Neural cell (in vitro differentiated cells): ENCODE data around the gene NTRK1. TPM values are rescaled to one million over a fixed set of nuclear protein-coding genes. Genes with fewer than 3 reads are reported as not detected.

Source experiments
- H2AFZ ChIP-seq: fragments of 200-600, 300-800 bp; sonication (generic), shearing (Covaris generic); 2 replicates; pipeline ENCODE4 v1.6.0; 2014; ENCODE audit warnings: low read depth, mild to moderate bottlenecking, antibody characterized with exemption, low read length, moderate library complexity
- H3F3A ChIP-seq: fragments of 200-600 bp; shearing (Covaris generic); 2 replicates; pipeline ENCODE4 v1.6.1; 2016; ENCODE audit warnings: mild to moderate bottlenecking, moderate library complexity, mixed read lengths, antibody characterized with exemption, low read length; ENCODE audit not compliant: insufficient read depth, poor library complexity, severe bottlenecking
- H3K27ac ChIP-seq: fragments of 200-600, 300-800 bp; sonication (generic), shearing (Covaris generic); 2 replicates; pipeline ENCODE4 v1.5.1; 2014; ENCODE audit warnings: mild to moderate bottlenecking, low read length, moderate library complexity
- H3K27me3 ChIP-seq: fragments of 300-800, 200-600 bp; sonication (generic), shearing (Covaris generic); 2 replicates; pipeline ENCODE4 v1.6.0; 2014; ENCODE audit warnings: mild to moderate bottlenecking, low read depth, low read length, moderate library complexity; ENCODE audit not compliant: insufficient read depth
- H3K36me3 ChIP-seq: fragments of 300-800, 200-600 bp; sonication (generic), shearing (Covaris generic); 2 replicates; pipeline ENCODE4 v1.5.1; 2014; ENCODE audit warnings: mild to moderate bottlenecking, antibody characterized with exemption, low read length, moderate library complexity; ENCODE audit not compliant: insufficient read depth
- H3K4me2 ChIP-seq: fragments of 300-800, 200-600 bp; sonication (generic), shearing (Covaris generic); 2 replicates; pipeline ENCODE4 v1.6.0; 2014; ENCODE audit warnings: mild to moderate bottlenecking, low read length
- H3K4me3 ChIP-seq: fragments of 300-800, 200-600 bp; sonication (generic), shearing (Covaris generic); 2 replicates; pipeline ENCODE4 v1.5.1; 2014; ENCODE audit warnings: mild to moderate bottlenecking, low read length, moderate library complexity
- H3K79me2 ChIP-seq: fragments of 200-600 bp; shearing (Covaris generic); replicated peaks from 2 replicates; pipeline ENCODE4 v1.6.0; 2014; ENCODE audit warnings: mild to moderate bottlenecking, low read length, moderate library complexity; ENCODE audit not compliant: insufficient read depth
- H3K9ac ChIP-seq: fragments of 300-800, 200-600 bp; sonication (generic), shearing (Covaris generic); 2 replicates; pipeline ENCODE4 v1.6.1; 2016; ENCODE audit warnings: mild to moderate bottlenecking, low read length, mixed read lengths
- H3K9me2 ChIP-seq: fragments of 200-600 bp; shearing (Covaris generic); 2 replicates; pipeline ENCODE4 v1.6.1; 2016; ENCODE audit warnings: mild to moderate bottlenecking, low read length, mixed read lengths; ENCODE audit not compliant: insufficient read depth
- H3K9me3 ChIP-seq: fragments of 200-600, 300-800 bp; sonication (generic), shearing (Covaris generic); 2 replicates; pipeline ENCODE4 v1.6.1; 2016; ENCODE audit warnings: mild to moderate bottlenecking, mixed run types, low read length, moderate library complexity, mixed read lengths
- H4K20me1 ChIP-seq: fragments of 200-600 bp; shearing (Covaris generic); 2 replicates; pipeline ENCODE4 v1.6.1; 2016; ENCODE audit warnings: mild to moderate bottlenecking, mixed run types; ENCODE audit not compliant: insufficient read depth
- CTCF ChIP-seq: fragments of 450-650 bp; IDR thresholded peaks from 2 replicates; pipeline ENCODE4 v1.5.1; 2014; ENCODE audit warnings: antibody characterized with exemption, mild to moderate bottlenecking, moderate library complexity; ENCODE audit not compliant: poor library complexity, severe bottlenecking
- EP300 ChIP-seq: fragments of 450-650 bp; conservative IDR thresholded peaks from 2 replicates; pipeline ENCODE4 v1.6.1; 2014; ENCODE audit warnings: antibody characterized with exemption, mild to moderate bottlenecking, moderate library complexity; ENCODE audit not compliant: poor library complexity, severe bottlenecking
- EZH2 ChIP-seq: fragments of 200-600, 300-800 bp; shearing (Covaris generic), sonication (generic); IDR thresholded peaks from 2 replicates; pipeline ENCODE4 v1.6.1; 2014; ENCODE audit warnings: antibody characterized with exemption, low read length, borderline replicate concordance, mild to moderate bottlenecking; ENCODE audit not compliant: insufficient read depth, poor library complexity, severe bottlenecking
- MXI1 ChIP-seq: fragments of 450-650 bp; conservative IDR thresholded peaks from 2 replicates; pipeline ENCODE4 v1.6.1; 2014; ENCODE audit warnings: antibody characterized with exemption, mild to moderate bottlenecking; ENCODE audit not compliant: poor library complexity, severe bottlenecking
- POLR2AphosphoS5 ChIP-seq: IDR thresholded peaks from 2 replicates; pipeline ENCODE4 v1.6.1; 2012
- RAD21 ChIP-seq: fragments of 450-650 bp; conservative IDR thresholded peaks from 2 replicates; pipeline ENCODE4 v1.6.1; 2014; ENCODE audit warnings: antibody characterized with exemption, mild to moderate bottlenecking, moderate library complexity
- REST ChIP-seq: IDR thresholded peaks from 2 replicates; pipeline ENCODE4 v1.6.1; 2012; ENCODE audit warnings: borderline replicate concordance
- SMC3 ChIP-seq: fragments of 450-650 bp; conservative IDR thresholded peaks from 2 replicates; pipeline ENCODE4 v1.6.1; 2014; ENCODE audit warnings: antibody characterized with exemption, mild to moderate bottlenecking, moderate library complexity; ENCODE audit not compliant: poor library complexity
- TAF1 ChIP-seq: IDR thresholded peaks from 2 replicates; pipeline ENCODE4 v1.6.1; 2012; ENCODE audit warnings: low read depth
- polyA plus RNA-seq: library from polyadenylated mRNA; depleted of rRNA; stranded (reverse); fragments of >200 nt; gene quantifications from 2 replicates; pipeline ENCODE4 v1.2.3, GENCODE V29; 2014

The NTRK1 gene
- polyA plus RNA-seq, 1 donor from 2014 or later: 4.9 TPM

DNA sequence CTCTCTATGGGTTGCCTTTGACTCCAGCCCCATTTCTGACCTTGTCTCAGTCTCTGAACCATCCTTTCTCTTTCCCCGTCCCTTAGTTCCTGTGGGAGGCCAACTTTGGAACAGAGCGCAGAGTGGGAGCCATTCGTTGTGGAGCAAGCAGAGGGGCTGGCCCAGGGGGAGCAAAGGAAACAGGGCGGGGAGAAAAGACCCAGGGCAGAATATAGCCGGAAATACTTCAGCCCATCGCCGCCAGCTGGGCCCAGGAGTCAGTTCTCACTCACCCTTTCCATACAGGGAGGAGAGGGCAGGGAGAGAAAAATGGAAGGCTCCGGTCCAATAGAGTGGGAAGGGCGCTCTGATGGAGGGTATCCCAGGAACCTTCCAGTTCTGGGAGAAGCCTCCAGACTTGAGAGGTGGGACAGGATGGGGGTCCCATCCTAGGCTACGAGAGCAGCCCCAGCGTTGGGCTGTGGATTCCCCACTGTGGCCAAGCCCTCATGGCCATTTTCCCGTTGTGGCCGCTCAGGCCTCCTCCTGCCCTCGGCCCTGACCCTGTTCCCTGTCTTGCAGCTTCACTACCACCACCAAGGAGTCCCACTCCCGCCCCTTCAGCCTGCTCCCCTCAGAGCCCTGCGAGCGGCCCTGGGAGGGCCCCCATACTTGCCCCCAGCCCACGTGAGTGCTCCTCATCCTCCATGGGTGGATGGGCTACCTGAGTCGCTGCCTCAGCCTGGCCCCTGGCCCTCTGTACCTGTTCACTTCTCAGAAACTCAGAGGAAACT, 43.7 kb downstream of the NTRK1 start (continued):
- no peak for TF ChIP-seq REST

GRCh38 chr1:156905176-156905575, 44.5 kb downstream of the NTRK1 start:
- Histone ChIP-seq H3K4me3 (no peak overlapping the region), H3K36me3 (no peaks in the 10 kb centered on the region), H2AFZ (no peak overlapping the region), H3K9ac (no peak overlapping the region), H3K9me2 (no peaks in the 10 kb centered on the region), H3K9me3 (no peaks in the 10 kb centered on the region), H4K20me1 (no peaks in the 10 kb centered on the region), H3K79me2 (no peaks in the 10 kb centered on the region), H3F3A (no peaks in the 10 kb centered on the region), H3K27ac (no peak overlapping the region), H3K27me3 (no peaks in the 10 kb centered on the region), H3K4me2 (no peak overlapping the region)
- no peak for TF ChIP-seq EZH2
- TF ChIP-seq POLR2AphosphoS5: no peak
- no peak for TF ChIP-seq TAF1
- TF ChIP-seq REST: no peak
- TF ChIP-seq SMC3: no peak
- TF ChIP-seq MXI1: no peak
- TF ChIP-seq RAD21: no peak
- no peak for TF ChIP-seq CTCF
- no peak for TF ChIP-seq EP300
